Neural cell (in vitro differentiated cells): Measurements from ENCODE around the gene CYP3A5.

Experiments
- CTCF ChIP-seq: fragments of 450-650 bp; IDR thresholded peaks from 2 replicates; pipeline ENCODE4 v1.5.1; 2014; ENCODE audit warnings: antibody characterized with exemption, mild to moderate bottlenecking, moderate library complexity; ENCODE audit not compliant: poor library complexity, severe bottlenecking
- EP300 ChIP-seq: fragments of 450-650 bp; conservative IDR thresholded peaks from 2 replicates; pipeline ENCODE4 v1.6.1; 2014; ENCODE audit warnings: antibody characterized with exemption, mild to moderate bottlenecking, moderate library complexity; ENCODE audit not compliant: poor library complexity, severe bottlenecking
- RAD21 ChIP-seq: fragments of 450-650 bp; conservative IDR thresholded peaks from 2 replicates; pipeline ENCODE4 v1.6.1; 2014; ENCODE audit warnings: antibody characterized with exemption, mild to moderate bottlenecking, moderate library complexity

GRCh38 chr7:99677013-99677647, 2.7 kb downstream of the CYP3A5 start:
- TF ChIP-seq CTCF (no peak), EP300 (no peak), RAD21 (no peak)
